ENCODE data around the gene HOXA9.

DNA sequence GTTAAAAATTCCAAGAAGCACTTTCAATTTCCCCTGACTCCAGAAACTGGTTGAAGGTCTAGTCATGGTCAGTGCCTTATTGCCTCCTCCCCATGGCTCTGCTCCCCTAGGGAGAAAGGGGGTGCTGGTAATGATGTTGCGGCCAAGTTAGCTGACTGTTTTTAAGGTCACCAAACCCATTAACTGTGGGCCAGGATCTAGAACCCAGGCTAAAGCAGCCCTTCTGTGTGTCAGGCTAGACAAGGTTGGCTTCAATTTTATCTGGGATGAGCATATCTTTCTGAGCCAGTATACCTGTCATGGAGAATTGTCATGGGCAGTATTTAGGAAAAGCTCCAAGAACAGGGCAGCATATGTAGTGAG lies 45.7 kb upstream of the HOXA9 start:
- TF ChIP-seq, protein P1, sequence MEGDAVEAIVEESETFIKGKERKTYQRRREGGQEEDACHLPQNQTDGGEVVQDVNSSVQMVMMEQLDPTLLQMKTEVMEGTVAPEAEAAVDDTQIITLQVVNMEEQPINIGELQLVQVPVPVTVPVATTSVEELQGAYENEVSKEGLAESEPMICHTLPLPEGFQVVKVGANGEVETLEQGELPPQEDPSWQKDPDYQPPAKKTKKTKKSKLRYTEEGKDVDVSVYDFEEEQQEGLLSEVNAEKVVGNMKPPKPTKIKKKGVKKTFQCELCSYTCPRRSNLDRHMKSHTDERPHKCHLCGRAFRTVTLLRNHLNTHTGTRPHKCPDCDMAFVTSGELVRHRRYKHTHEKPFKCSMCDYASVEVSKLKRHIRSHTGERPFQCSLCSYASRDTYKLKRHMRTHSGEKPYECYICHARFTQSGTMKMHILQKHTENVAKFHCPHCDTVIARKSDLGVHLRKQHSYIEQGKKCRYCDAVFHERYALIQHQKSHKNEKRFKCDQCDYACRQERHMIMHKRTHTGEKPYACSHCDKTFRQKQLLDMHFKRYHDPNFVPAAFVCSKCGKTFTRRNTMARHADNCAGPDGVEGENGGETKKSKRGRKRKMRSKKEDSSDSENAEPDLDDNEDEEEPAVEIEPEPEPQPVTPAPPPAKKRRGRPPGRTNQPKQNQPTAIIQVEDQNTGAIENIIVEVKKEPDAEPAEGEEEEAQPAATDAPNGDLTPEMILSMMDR (IDR thresholded peaks at IDR 0.05): no peak
- TF ChIP-seq TEAD4 (IDR thresholded peaks at IDR 0.05; ENCODE audit: borderline replicate concordance, insufficient read depth) (no peak), NRF1 (IDR thresholded peaks at IDR 0.05; ENCODE audit: low read depth, low read length) (no peak), EP300 (IDR thresholded peaks at IDR 0.05; ENCODE audit: borderline replicate concordance in 1 of 2, low read depth in 1 of 2, low read length in 1 of 2) (no peak), RXRA (IDR thresholded peaks at IDR 0.05; ENCODE audit: borderline replicate concordance, low read depth) (no peak), SMC3 (IDR thresholded peaks at IDR 0.05; ENCODE audit: low read depth, low read length) (no peak), NFIC (IDR thresholded peaks at IDR 0.05; ENCODE audit: borderline replicate concordance) (no peak)
- TF ChIP-seq, protein P2, sequence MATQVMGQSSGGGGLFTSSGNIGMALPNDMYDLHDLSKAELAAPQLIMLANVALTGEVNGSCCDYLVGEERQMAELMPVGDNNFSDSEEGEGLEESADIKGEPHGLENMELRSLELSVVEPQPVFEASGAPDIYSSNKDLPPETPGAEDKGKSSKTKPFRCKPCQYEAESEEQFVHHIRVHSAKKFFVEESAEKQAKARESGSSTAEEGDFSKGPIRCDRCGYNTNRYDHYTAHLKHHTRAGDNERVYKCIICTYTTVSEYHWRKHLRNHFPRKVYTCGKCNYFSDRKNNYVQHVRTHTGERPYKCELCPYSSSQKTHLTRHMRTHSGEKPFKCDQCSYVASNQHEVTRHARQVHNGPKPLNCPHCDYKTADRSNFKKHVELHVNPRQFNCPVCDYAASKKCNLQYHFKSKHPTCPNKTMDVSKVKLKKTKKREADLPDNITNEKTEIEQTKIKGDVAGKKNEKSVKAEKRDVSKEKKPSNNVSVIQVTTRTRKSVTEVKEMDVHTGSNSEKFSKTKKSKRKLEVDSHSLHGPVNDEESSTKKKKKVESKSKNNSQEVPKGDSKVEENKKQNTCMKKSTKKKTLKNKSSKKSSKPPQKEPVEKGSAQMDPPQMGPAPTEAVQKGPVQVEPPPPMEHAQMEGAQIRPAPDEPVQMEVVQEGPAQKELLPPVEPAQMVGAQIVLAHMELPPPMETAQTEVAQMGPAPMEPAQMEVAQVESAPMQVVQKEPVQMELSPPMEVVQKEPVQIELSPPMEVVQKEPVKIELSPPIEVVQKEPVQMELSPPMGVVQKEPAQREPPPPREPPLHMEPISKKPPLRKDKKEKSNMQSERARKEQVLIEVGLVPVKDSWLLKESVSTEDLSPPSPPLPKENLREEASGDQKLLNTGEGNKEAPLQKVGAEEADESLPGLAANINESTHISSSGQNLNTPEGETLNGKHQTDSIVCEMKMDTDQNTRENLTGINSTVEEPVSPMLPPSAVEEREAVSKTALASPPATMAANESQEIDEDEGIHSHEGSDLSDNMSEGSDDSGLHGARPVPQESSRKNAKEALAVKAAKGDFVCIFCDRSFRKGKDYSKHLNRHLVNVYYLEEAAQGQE (IDR thresholded peaks at IDR 0.05; ENCODE audit: low read depth, low read length): no peak
- TF ChIP-seq, protein P3, sequence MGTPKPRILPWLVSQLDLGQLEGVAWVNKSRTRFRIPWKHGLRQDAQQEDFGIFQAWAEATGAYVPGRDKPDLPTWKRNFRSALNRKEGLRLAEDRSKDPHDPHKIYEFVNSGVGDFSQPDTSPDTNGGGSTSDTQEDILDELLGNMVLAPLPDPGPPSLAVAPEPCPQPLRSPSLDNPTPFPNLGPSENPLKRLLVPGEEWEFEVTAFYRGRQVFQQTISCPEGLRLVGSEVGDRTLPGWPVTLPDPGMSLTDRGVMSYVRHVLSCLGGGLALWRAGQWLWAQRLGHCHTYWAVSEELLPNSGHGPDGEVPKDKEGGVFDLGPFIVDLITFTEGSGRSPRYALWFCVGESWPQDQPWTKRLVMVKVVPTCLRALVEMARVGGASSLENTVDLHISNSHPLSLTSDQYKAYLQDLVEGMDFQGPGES (IDR thresholded peaks at IDR 0.05; ENCODE audit: low read depth, low read length): no peak
